GM12872 (cell line): ENCODE measurements around the gene CYP11A1.

Experiments
- CTCF ChIP-seq: IDR thresholded peaks from 3 replicates; pipeline ENCODE4 v1.5.1; 2011; ENCODE audit warnings: low read depth, mild to moderate bottlenecking, low read length, moderate library complexity; ENCODE audit not compliant: insufficient read depth

Gene CYP11A1

GRCh38 chr15:74333093-74333492 is 34.4 kb downstream of the CYP11A1 start:
- no peak for TF ChIP-seq CTCF

- no peak for TF ChIP-seq CTCF
These were observed 34.8 kb downstream of the CYP11A1 start for GRCh38 chr15:74332611-74333010.

- TF ChIP-seq CTCF = no peak
These were observed 35.4 kb downstream of the CYP11A1 start for GRCh38 chr15:74332011-74332410.

- no peak for TF ChIP-seq CTCF
These were observed 36.5 kb downstream of the CYP11A1 start for GRCh38 chr15:74330861-74331408.

- no peak for TF ChIP-seq CTCF
These were observed 39.0 kb downstream of the CYP11A1 start for GRCh38 chr15:74328331-74329056.

GRCh38 chr15:74327756-74328155 is 39.7 kb downstream of the CYP11A1 start:
- TF ChIP-seq CTCF = no peak

GRCh38 chr15:74326746-74327145 is 40.7 kb downstream of the CYP11A1 start:
- TF ChIP-seq CTCF = no peak

GRCh38 chr15:74324714-74325113 is 42.7 kb downstream of the CYP11A1 start:
- no peak for TF ChIP-seq CTCF
